ENCODE measurements around the gene USP6NL. TPM values are rescaled to one million over a fixed set of nuclear protein-coding genes. Genes with fewer than 3 reads are reported as not detected.

USP6NL gene
- total RNA-seq: 10.7 and 12.4 TPM in 2 replicates

DNA sequence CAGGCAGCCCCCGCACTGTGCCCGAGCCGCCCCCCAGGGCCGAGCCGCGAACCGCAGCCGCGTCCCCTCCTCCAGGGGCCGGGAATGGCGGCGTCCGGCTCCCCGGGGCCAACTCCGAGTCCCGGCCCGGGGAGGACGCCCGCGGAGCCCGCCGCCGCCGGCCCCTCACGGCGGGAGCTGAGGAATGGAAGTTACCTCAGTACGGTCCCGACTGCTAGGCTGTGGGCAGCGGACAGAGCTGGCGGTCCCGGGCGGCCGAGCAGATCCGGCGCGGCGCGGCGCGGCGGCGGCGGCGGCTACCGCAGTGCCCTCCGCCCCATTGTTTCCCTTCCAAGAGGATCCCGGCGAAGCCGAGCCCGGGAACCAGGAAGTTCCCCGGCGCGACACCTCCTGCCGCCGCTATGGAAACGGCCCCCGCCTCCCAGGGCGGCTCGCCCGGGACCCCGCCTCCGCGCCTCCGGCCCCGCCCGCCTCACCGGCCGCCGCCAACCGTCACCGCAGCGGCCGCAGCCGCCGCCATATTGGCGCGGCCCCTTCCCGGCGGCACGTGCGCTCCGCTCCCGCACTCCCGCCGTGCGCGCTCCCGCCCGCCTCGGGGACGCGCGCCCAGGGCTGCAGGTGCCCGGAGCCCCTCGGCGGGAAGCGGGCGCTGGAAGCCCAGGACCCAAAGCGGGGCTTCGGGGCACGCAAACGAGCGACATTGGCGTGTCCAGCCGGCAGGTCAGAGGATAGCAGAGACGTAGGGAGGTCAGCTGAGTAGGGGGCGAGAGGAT lies at the start of gene USP6NL:
Gene USP6NL (minus strand): TSS at position 403 of the 773 bp plus-strand sequence. CDS start 14,016 bp downstream, outside the sequence.

Other genes starting within 250 kb of the USP6NL start
- gene ECHDC3, start 130.7 kb upstream of the USP6NL start, total RNA-seq: 3.4 and 14.6 TPM in 2 replicates
- 1.7 and 2.3 TPM in 2 replicates for gene PROSER2, start 211.7 kb upstream of the USP6NL start, total RNA-seq

All from regular cardiac myocyte (primary cell).